ENCODE measurements around the gene IFFO2.

- TF ChIP-seq CTCF (IDR thresholded peaks at IDR 0.05): no peak
- TF ChIP-seq ZFX (IDR thresholded peaks at IDR 0.05; ENCODE audit: borderline replicate concordance): no peak
These were observed 6.6 kb downstream of the IFFO2 start for GRCh38 chr1:18949686-18950400.

All from 22Rv1 (cell line).